GM23338 (cell line): ENCODE measurements around the gene CCDC92. TPM values are rescaled to one million over a fixed set of nuclear protein-coding genes. Genes with fewer than 3 reads are reported as not detected.

Source experiments
- CREB1 ChIP-seq: fragments of 250-450 bp; sonication (Bioruptor Pico); IDR thresholded peaks from 2 replicates; pipeline ENCODE4 v1.5.0; 2020; ENCODE audit warnings: low read depth, mild to moderate bottlenecking, moderate library complexity
- CTCF ChIP-seq, 2 experiments: fragments of 200-600 bp in 1 of 2; sonication (generic) in 1 of 2; conservative IDR thresholded peaks; 2 replicates each; pipeline versions ENCODE4 v1.5.1 to v1.6.1; 2016 to 2017; ENCODE audit warnings: antibody characterized with exemption in 2 of 2, low read depth in 2 of 2, mild to moderate bottlenecking in 2 of 2, moderate library complexity in 1 of 2
- EZH2 ChIP-seq: fragments of 200-600 bp; sonication (generic); IDR thresholded peaks from one replicate; pipeline ENCODE4 v1.8.0; 2017; ENCODE audit warnings: antibody characterized with exemption, mild to moderate bottlenecking, low read depth; ENCODE audit not compliant: unreplicated experiment
- EZH2phosphoT487 ChIP-seq: fragments of 200-600 bp; sonication (generic); IDR thresholded peaks from one replicate; pipeline ENCODE4 v1.8.1; 2018; ENCODE audit warnings: antibody characterized with exemption; ENCODE audit not compliant: unreplicated experiment
- NANOG ChIP-seq: IDR thresholded peaks from 2 replicates; pipeline ENCODE4 v1.6.1; 2016; ENCODE audit warnings: antibody characterized with exemption, borderline replicate concordance
- POLR2AphosphoS5 ChIP-seq: IDR thresholded peaks from 2 replicates; pipeline ENCODE4 v1.6.1; 2016; ENCODE audit warnings: antibody characterized with exemption, low read depth
- REST ChIP-seq: IDR thresholded peaks from one replicate; pipeline ENCODE4 v1.6.1; 2018; ENCODE audit warnings: antibody characterized with exemption; ENCODE audit not compliant: unreplicated experiment
- STAT1 ChIP-seq: IDR thresholded peaks from one replicate; pipeline ENCODE4 v1.6.1; 2016; ENCODE audit warnings: antibody characterized with exemption; ENCODE audit not compliant: unreplicated experiment
- ZNF114 ChIP-seq: fragments of 250-450 bp; sonication (Bioruptor Pico); IDR thresholded peaks from 2 replicates; pipeline ENCODE4 v1.5.0; 2020; ENCODE audit warnings: mild to moderate bottlenecking, moderate library complexity
- ZNF462 ChIP-seq: fragments of 250-450 bp; sonication (Bioruptor Pico); IDR thresholded peaks from 2 replicates; pipeline ENCODE4 v1.5.0; 2020; ENCODE audit warnings: mild to moderate bottlenecking, moderate library complexity
- polyA plus RNA-seq: library from polyadenylated mRNA; unstranded; fragments of >200 nt; fragmentation: Nextera tagmentation; extraction: Ambion mirVana; gene quantifications from 2 replicates; pipeline ENCODE4 v1.2.1, GENCODE V29; 2016
- total RNA-seq: library from RNA; depleted of rRNA; stranded (reverse); fragments of >200 nt; shearing (Covaris generic); gene quantifications from 2 replicates; pipeline ENCODE4 v1.2.3, GENCODE V29; 2014

Gene CCDC92
- total and polyA plus RNA-seq, 2 experiments from 2014 or later, result 0.08 to 0.31 TPM

- TF ChIP-seq ZNF462 (CRISPR knock-in tag) (no peak), NANOG (no peak), STAT1 (no peak), CTCF (conservative IDR thresholded peaks at IDR 0.05; ENCODE audit: low read depth in 2 of 2) (no peak), ZNF114 (no peak), CREB1 (CRISPR knock-in tag) (no peak), POLR2AphosphoS5 (no peak), EZH2phosphoT487 (no peak), EZH2 (no peak), REST (no peak)
Observed at GRCh38 chr12:124022161-124022560, 49.5 kb upstream of the CCDC92 start (continued).
